ENCODE measurements around the gene KRT3.

KRT3 gene

DNA sequence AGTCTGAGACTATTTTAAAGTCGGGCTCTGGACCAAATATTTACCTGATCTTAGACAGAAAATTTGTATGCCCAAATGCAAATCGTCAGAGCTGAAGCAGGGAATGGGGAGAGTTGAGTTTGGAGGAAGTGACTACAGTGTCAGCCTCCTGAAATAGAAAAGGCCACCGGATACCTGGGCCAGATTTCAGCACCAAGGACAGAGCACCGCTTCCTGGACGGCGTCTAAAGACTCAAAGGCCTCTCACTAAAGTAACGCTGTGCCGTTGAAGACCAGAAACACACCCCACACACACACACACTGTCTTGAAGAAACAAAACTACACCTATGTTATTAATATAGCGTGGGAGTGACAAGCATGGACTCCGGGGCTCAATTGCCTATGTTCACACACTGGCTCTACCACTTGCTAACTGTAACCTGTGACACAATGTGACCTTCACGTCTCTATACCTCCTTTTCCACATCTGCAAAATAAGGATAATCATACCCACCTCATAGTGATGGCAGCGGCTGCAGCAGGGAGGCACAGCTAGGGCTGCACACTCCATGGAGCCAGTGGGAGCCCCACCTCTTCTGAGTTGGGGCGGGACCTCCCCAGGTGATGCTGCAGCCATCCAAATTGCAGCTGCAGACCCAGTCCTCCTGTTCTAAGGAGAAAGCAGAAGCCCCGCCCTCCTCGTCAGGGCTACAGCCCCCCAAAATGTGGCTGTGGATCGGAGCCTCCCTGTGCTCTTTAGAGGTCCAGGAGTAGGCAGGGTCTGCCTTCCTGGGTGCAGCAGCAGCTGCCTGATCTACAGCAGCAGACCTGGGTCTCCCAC lies 54.3 kb downstream of the KRT3 start:
- DNase-seq (ENCODE audit: extremely low read depth in 1 of 2, low read depth in 1 of 2) = peak; percentile 15 to 47

DNA sequence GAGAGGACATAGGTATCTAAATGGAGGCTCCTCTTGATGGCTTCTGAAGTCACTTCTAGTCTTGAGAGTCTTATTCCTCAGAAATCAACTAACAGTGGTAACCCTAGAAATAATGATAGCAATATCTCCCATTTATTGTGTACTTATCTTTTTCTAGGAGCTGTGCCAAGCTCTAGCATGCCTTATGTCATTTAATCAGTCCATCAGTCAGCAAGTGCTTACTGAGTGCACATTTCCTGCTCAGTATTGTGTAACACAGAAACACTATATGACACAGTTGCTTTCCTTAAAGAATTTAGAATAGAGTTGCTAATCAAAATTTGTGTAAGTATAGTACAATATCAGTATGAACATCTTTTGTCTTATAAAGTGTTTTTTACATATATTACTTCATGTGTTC lies 55.3 kb downstream of the KRT3 start:
- no peak for DNase-seq (ENCODE audit: extremely low read depth in 1 of 2, low read depth in 1 of 2)

DNA sequence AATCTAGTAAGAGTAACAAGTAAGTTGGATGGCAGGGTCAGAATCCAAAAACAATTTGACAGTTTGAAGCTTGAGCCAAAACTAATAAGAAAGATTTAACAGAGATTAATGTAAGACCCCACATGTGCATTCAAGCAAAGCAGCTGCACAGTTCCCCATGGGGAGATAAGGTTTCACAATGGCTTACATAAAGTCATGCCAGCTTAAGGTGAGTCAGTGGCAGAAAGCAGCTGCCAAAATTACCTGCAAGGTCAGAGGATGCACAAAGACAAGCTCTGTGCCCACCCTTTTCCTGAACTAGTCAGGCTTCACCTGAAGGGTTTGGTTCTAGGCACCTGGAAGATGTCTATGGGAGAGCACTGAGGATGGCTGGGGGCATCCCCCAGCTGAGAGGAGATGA lies 56.0 kb downstream of the KRT3 start:
- DNase-seq (ENCODE audit: extremely low read depth in 1 of 2, low read depth in 1 of 2) = no peak

Measured in activated CD8-positive, alpha-beta memory T cell treated with anti-CD3 and anti-CD28 coated beads for 1 hour (primary cell).